HCT116 (cell line): Measurements from ENCODE around the gene RABGEF1. TPM values are rescaled to one million over a fixed set of nuclear protein-coding genes. Genes with fewer than 3 reads are reported as not detected.

Experiments
- ATAC-seq: fragments of 200-7000 bp; cut with Tn5 transposase; 2 replicates; pipeline ENCODE4 v1.9.1; 2020; ENCODE audit warnings: mild to moderate bottlenecking, moderate library complexity
- BruUV-seq: library from RNA; stranded (reverse); fragments of 400-500 nt; replicated peaks from 2 replicates; lab custom pipeline; 2021; lab: Mats Ljungman, UMichigan
- CTCF ChIA-PET: fragments of 300-600 bp; sonication (Branson Sonifier 250); formaldehyde crosslinking; loops from one replicate; lab custom pipeline; 2021; ENCODE audit warnings: antibody characterized with exemption; lab: Charles Lee
- POLR2A ChIA-PET: fragments of 300-600, 350-600 bp; sonication (Branson Sonifier 250); formaldehyde crosslinking; loops from one replicate; lab custom pipeline; 2021; ENCODE audit warnings: antibody characterized with exemption; lab: Charles Lee
- RAD21 ChIA-PET, 2 experiments: fragments of 300-600 bp; sonication (Branson Sonifier 250); formaldehyde crosslinking; loops; one replicate each; lab custom pipeline; 2023; ENCODE audit warnings: low total read pairs in 2 of 2; ENCODE audit not compliant: uncharacterized antibody in 2 of 2, unreplicated experiment in 2 of 2, low non-redundant PET in 1 of 2; lab: Charles Lee
- DNase-seq: peaks from one replicate; pipeline ENCODE4 v3.0.0-alpha.2; 2010; ENCODE audit warnings: low read depth, low spot score
- H2AFZ ChIP-seq: fragments of 200-600 bp; shearing (Covaris generic), sonication (generic); 2 replicates; pipeline ENCODE4 v1.6.1; 2017; ENCODE audit warnings: low read depth, mixed run types, mixed read lengths, antibody characterized with exemption, low read length; ENCODE audit not compliant: poor library complexity, severe bottlenecking
- H3K27ac ChIP-seq: 2 replicates; pipeline ENCODE4 v1.5.1; 2012; ENCODE audit warnings: low read depth, low read length
- H3K27me3 ChIP-seq: fragments of 200-600 bp; sonication (generic); 2 replicates; pipeline ENCODE4 v1.6.1; 2016; ENCODE audit warnings: mixed run types, low read length, mixed read lengths; ENCODE audit not compliant: insufficient read depth
- H3K36me3 ChIP-seq, 2 experiments: fragments of 200-500 bp in 1 of 2; fragments of 200-600 bp in 1 of 2; sonication (Bioruptor generic) in 1 of 2; sonication (generic) in 1 of 2; 2 replicates each; pipeline versions ENCODE4 v1.5.1 to v1.6.1; 2014 to 2016; ENCODE audit warnings: low read length in 2 of 2, inconsistent platforms in 1 of 2, mixed read lengths in 1 of 2, mixed run types in 1 of 2; ENCODE audit not compliant: insufficient read depth in 2 of 2, control insufficient read depth in 1 of 2
- H3K4me1 ChIP-seq, 2 experiments: fragments of 200-600 bp in 1 of 2; sonication (generic) in 1 of 2; 2 replicates each; pipeline versions ENCODE4 v1.5.1 to v1.6.1; 2012 to 2017; ENCODE audit warnings: low read length in 2 of 2, inconsistent platforms in 1 of 2, mild to moderate bottlenecking in 1 of 2, mixed read lengths in 1 of 2, mixed run types in 1 of 2, moderate library complexity in 1 of 2; ENCODE audit not compliant: insufficient read depth in 2 of 2, control insufficient read depth in 1 of 2
- H3K4me2 ChIP-seq: fragments of 200-600 bp; sonication (generic); 2 replicates; pipeline ENCODE4 v1.6.1; 2017; ENCODE audit warnings: mixed run types, low read length, mixed read lengths
- H3K4me3 ChIP-seq, 2 experiments: fragments of 200-600 bp in 1 of 2; sonication (generic) in 1 of 2; replicated peaks in 1 of 2; 2 replicates each; pipeline ENCODE4 v1.5.1; 2011 to 2016; ENCODE audit warnings: low read length in 2 of 2, control low read depth in 1 of 2, low read depth in 1 of 2, mild to moderate bottlenecking in 1 of 2, mixed read lengths in 1 of 2, mixed run types in 1 of 2
- H3K79me2 ChIP-seq: fragments of 200-600 bp; sonication (generic); 2 replicates; pipeline ENCODE4 v1.6.1; 2017; ENCODE audit warnings: mild to moderate bottlenecking, mixed run types, low read length, moderate library complexity, mixed read lengths; ENCODE audit not compliant: insufficient read depth
- H3K9ac ChIP-seq: fragments of 200-600 bp; sonication (generic); 2 replicates; pipeline ENCODE4 v1.6.1; 2016; ENCODE audit warnings: low read length, mixed read lengths
- H3K9me2 ChIP-seq: fragments of 200-600 bp; sonication (generic), shearing (Covaris generic); 2 replicates; pipeline ENCODE4 v1.6.1; 2017; ENCODE audit warnings: mixed run types, mild to moderate bottlenecking, moderate library complexity; ENCODE audit not compliant: insufficient read depth
- H3K9me3 ChIP-seq, 2 experiments: fragments of 200-500 bp in 1 of 2; fragments of 200-600 bp in 1 of 2; sonication (Bioruptor generic) in 1 of 2; sonication (generic) in 1 of 2; 2 replicates each; pipeline ENCODE4 v1.6.1; 2014 to 2017; ENCODE audit warnings: low read length in 2 of 2, mixed read lengths in 2 of 2, inconsistent platforms in 1 of 2, low read depth in 1 of 2, mild to moderate bottlenecking in 1 of 2, mixed run types in 1 of 2, moderate library complexity in 1 of 2; ENCODE audit not compliant: control insufficient read depth in 1 of 2, insufficient read depth in 1 of 2
- H4K20me1 ChIP-seq: fragments of 200-600 bp; sonication (generic), shearing (Covaris generic); 2 replicates; pipeline ENCODE4 v1.6.1; 2017; ENCODE audit warnings: mixed run types, mild to moderate bottlenecking, moderate library complexity; ENCODE audit not compliant: insufficient read depth
- CBX3 ChIP-seq: IDR thresholded peaks from 2 replicates; pipeline ENCODE4 v1.6.1; 2012; ENCODE audit warnings: low read depth
- CEBPB ChIP-seq: IDR thresholded peaks from 2 replicates; pipeline ENCODE4 v1.6.1; 2012; ENCODE audit warnings: low read depth
- EGR1 ChIP-seq: IDR thresholded peaks from 2 replicates; pipeline ENCODE4 v1.6.1; 2012; ENCODE audit warnings: low read depth
- EZH2 ChIP-seq: fragments of 200-600 bp; sonication (generic); IDR thresholded peaks from 2 replicates; pipeline ENCODE4 v1.6.1; 2017; ENCODE audit warnings: antibody characterized with exemption, mixed run types
- POLR2AphosphoS5 ChIP-seq: IDR thresholded peaks from 2 replicates; pipeline ENCODE4 v1.6.1; 2011; ENCODE audit warnings: mild to moderate bottlenecking, low read depth, low read length, moderate library complexity
- SIN3A ChIP-seq: IDR thresholded peaks from 2 replicates; pipeline ENCODE4 v1.6.1; 2012; ENCODE audit warnings: low read depth
- intact Hi-C: fragments of 100-400 bp; cut with micrococcal nuclease; formaldehyde crosslinking; loops from 2 replicates; pipeline ENCODE4 v1.10.0; 2022
- total RNA-seq: library from RNA; stranded (reverse); gene quantifications from one replicate; pipeline ENCODE4 v1.2.1, GENCODE V29; 2021; ENCODE audit not compliant: unreplicated experiment
- TF ChIP-seq, protein P1 (sequence below), 3 experiments: fragments of 200-600 bp in 1 of 3; sonication (generic) in 1 of 3; IDR thresholded peaks in 2 of 3; conservative IDR thresholded peaks in 1 of 3; 2 replicates each; pipeline ENCODE4 v1.5.1; 2012 to 2017; ENCODE audit warnings: low read depth in 2 of 3, low read length in 2 of 3, antibody characterized with exemption in 1 of 3, borderline replicate concordance in 1 of 3, control low read depth in 1 of 3, mild to moderate bottlenecking in 1 of 3, mixed read lengths in 1 of 3, mixed run types in 1 of 3, moderate library complexity in 1 of 3; ENCODE audit not compliant: insufficient read depth in 1 of 3
- TF ChIP-seq, protein P2 (sequence below): IDR thresholded peaks from 2 replicates; pipeline ENCODE4 v1.6.1; 2012; ENCODE audit warnings: low read depth
- TF ChIP-seq, protein P3 (sequence below): IDR thresholded peaks from 2 replicates; pipeline ENCODE4 v1.6.1; 2012

RABGEF1 gene
- total RNA-seq, 1 experiment from 2014 or later = 22.9 TPM

DNA sequence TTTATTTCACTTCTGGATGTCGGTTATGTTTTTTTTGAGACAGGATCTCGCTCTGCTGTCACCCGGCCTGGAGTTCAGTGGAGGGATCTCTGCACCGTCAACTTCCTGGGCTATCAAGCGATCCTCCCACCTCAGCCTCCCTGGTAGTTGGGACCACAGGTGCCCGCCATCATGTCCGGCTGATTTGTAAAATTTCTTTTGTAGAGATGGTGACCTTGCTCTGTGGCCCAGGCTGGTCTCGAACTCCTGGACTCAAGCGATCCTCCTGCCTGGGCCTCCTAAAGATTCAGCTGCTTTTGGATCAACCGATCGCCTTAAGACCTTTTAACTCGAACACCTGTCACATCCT is 606 bp upstream of the RABGEF1 start:
- no peaks in the 10 kb centered on the region for H3K36me3 ChIP-seq
- H3K79me2 ChIP-seq = peaks cover 53% of the 10 kb centered on the region
- no peak for TF ChIP-seq POLR2AphosphoS5
- TF ChIP-seq EZH2 = no peak
- TF ChIP-seq, protein P1, sequence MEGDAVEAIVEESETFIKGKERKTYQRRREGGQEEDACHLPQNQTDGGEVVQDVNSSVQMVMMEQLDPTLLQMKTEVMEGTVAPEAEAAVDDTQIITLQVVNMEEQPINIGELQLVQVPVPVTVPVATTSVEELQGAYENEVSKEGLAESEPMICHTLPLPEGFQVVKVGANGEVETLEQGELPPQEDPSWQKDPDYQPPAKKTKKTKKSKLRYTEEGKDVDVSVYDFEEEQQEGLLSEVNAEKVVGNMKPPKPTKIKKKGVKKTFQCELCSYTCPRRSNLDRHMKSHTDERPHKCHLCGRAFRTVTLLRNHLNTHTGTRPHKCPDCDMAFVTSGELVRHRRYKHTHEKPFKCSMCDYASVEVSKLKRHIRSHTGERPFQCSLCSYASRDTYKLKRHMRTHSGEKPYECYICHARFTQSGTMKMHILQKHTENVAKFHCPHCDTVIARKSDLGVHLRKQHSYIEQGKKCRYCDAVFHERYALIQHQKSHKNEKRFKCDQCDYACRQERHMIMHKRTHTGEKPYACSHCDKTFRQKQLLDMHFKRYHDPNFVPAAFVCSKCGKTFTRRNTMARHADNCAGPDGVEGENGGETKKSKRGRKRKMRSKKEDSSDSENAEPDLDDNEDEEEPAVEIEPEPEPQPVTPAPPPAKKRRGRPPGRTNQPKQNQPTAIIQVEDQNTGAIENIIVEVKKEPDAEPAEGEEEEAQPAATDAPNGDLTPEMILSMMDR (IDR thresholded peaks at IDR 0.05 in 2 of 3, conservative IDR thresholded peaks at IDR 0.05 in 1 of 3; ENCODE audit: borderline replicate concordance in 1 of 3, insufficient read depth in 1 of 3, low read depth in 2 of 3, low read length in 2 of 3) = no peak
- no peak for TF ChIP-seq CEBPB
- TF ChIP-seq CBX3 = no peak
- no peak for TF ChIP-seq EGR1
- no peak for TF ChIP-seq SIN3A
- TF ChIP-seq, protein P2, sequence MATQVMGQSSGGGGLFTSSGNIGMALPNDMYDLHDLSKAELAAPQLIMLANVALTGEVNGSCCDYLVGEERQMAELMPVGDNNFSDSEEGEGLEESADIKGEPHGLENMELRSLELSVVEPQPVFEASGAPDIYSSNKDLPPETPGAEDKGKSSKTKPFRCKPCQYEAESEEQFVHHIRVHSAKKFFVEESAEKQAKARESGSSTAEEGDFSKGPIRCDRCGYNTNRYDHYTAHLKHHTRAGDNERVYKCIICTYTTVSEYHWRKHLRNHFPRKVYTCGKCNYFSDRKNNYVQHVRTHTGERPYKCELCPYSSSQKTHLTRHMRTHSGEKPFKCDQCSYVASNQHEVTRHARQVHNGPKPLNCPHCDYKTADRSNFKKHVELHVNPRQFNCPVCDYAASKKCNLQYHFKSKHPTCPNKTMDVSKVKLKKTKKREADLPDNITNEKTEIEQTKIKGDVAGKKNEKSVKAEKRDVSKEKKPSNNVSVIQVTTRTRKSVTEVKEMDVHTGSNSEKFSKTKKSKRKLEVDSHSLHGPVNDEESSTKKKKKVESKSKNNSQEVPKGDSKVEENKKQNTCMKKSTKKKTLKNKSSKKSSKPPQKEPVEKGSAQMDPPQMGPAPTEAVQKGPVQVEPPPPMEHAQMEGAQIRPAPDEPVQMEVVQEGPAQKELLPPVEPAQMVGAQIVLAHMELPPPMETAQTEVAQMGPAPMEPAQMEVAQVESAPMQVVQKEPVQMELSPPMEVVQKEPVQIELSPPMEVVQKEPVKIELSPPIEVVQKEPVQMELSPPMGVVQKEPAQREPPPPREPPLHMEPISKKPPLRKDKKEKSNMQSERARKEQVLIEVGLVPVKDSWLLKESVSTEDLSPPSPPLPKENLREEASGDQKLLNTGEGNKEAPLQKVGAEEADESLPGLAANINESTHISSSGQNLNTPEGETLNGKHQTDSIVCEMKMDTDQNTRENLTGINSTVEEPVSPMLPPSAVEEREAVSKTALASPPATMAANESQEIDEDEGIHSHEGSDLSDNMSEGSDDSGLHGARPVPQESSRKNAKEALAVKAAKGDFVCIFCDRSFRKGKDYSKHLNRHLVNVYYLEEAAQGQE = no peak
- TF ChIP-seq, protein P3, sequence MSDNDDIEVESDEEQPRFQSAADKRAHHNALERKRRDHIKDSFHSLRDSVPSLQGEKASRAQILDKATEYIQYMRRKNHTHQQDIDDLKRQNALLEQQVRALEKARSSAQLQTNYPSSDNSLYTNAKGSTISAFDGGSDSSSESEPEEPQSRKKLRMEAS = no peak
- ChIA-PET POLR2A (interaction anchor here (1.0 to 1.8 kb wide), 3 partner anchors 59 to 111 kb away, joined by 3 to 5 read pairs (median 4); partner anchors contain the start of gene KCTD7), RAD21 (no interaction called here), CTCF (no interaction called here)
- peaks cover 0 to 16% of the 10 kb centered on the region in 2 experiments; a peak in 2 of 4 replicates for H3K4me1 ChIP-seq
- H3K9me2 ChIP-seq = no peaks in the 10 kb centered on the region
- H3K4me3 ChIP-seq = peak overlapping the region; percentile 88 to 95
- H2AFZ ChIP-seq = no peak overlapping the region
- DNase-seq = no peak
- BruUV-seq = TSS peak; percentile 92
- H3K27me3 ChIP-seq = no peaks in the 10 kb centered on the region
- ATAC-seq = peak; percentile 3; the same call in 1 of the 2 replicates
- H4K20me1 ChIP-seq = no peaks in the 10 kb centered on the region
- H3K27ac ChIP-seq = peak overlapping the region; percentile 90
- H3K9me3 ChIP-seq = no peaks in the 10 kb centered on the region
- H3K4me2 ChIP-seq = peak overlapping the region; percentile 79
- intact Hi-C loops = loop anchor here (5.0 kb wide), 1 partner anchor 88 kb away; no protein-coding TSS in a partner anchor
- H3K9ac ChIP-seq = peak overlapping the region; percentile 93
